BJ (cell line): Measurements from ENCODE around the gene MTA3. TPM values are rescaled to one million over a fixed set of nuclear protein-coding genes. Genes with fewer than 3 reads are reported as not detected.

ENCODE experiments used
- CTCF ChIA-PET: fragments of 350-600 bp; formaldehyde crosslinking; extraction: SDS; loops from one replicate; lab custom pipeline; 2021; ENCODE audit warnings: antibody characterized with exemption, inconsistent platforms; lab: Yijun Ruan, JAX
- POLR2A ChIA-PET: fragments of 300-600 bp; sonication (Branson Sonifier 250); formaldehyde crosslinking; extraction: SDS; loops from one replicate; lab custom pipeline; 2021; ENCODE audit warnings: antibody characterized with exemption; lab: Charles Lee
- DNase-seq: peaks from one replicate; pipeline ENCODE4 v3.0.0-alpha.2; 2011; ENCODE audit warnings: low read depth
- H3K27me3 ChIP-seq: 2 replicates; pipeline ENCODE4 v1.6.0; 2011; ENCODE audit warnings: low read length; ENCODE audit not compliant: control insufficient read depth, insufficient read depth
- H3K36me3 ChIP-seq: 2 replicates; pipeline ENCODE4 v1.5.1; 2011; ENCODE audit warnings: low read length; ENCODE audit not compliant: control insufficient read depth, insufficient read depth
- H3K4me3 ChIP-seq: 2 replicates; pipeline ENCODE4 v1.5.1; 2011; ENCODE audit warnings: low read depth, mild to moderate bottlenecking, control low read depth, low read length
- CTCF ChIP-seq: IDR thresholded peaks from 2 replicates; pipeline ENCODE4 v1.5.1; 2011; ENCODE audit warnings: low read depth, mild to moderate bottlenecking, control low read depth, inconsistent platforms, low read length, moderate library complexity; ENCODE audit not compliant: insufficient read depth
- polyA plus RNA-seq: library from polyadenylated mRNA; depleted of rRNA; stranded (reverse); fragments of >200 nt; gene quantifications from 2 replicates; pipeline ENCODE4 v1.2.3, GENCODE V29; 2011

Gene MTA3
- polyA plus RNA-seq, 1 experiment, result 23.2 TPM

- CTCF ChIA-PET, result interaction anchor here (0.8 to 1.8 kb wide), 2 partner anchors 10 to 22 kb away, joined by 3 to 4 read pairs; no protein-coding TSS in a partner anchor
- H3K27me3 ChIP-seq, result no peaks in the 10 kb centered on the region
- no peak overlapping the region for H3K4me3 ChIP-seq
- POLR2A ChIA-PET, result no interaction called here
- TF ChIP-seq CTCF, result no peak
- DNase-seq, result no peak
- H3K36me3 ChIP-seq, result peaks cover 2% of the 10 kb centered on the region
These were observed 116.9 kb downstream of the MTA3 start for GRCh38 chr2:42685303-42685702.

GRCh38 chr2:42693013-42693615 is 124.7 kb downstream of the MTA3 start:
- no peak for TF ChIP-seq CTCF
- POLR2A ChIA-PET, result no interaction called here
- DNase-seq, result no peak
- Histone ChIP-seq H3K36me3 (peaks cover 4% of the 10 kb centered on the region), H3K27me3 (no peaks in the 10 kb centered on the region), H3K4me3 (no peak overlapping the region)
- CTCF ChIA-PET, result interaction anchor here (1.9 kb wide), 1 partner anchor 13 kb away, joined by 5 read pairs; no protein-coding TSS in a partner anchor

GRCh38 chr2:42693688-42694479 is 125.5 kb downstream of the MTA3 start:
- ChIA-PET CTCF (interaction anchor here (1.9 kb wide), 1 partner anchor 14 kb away, joined by 5 read pairs; no protein-coding TSS in a partner anchor), POLR2A (no interaction called here)

GRCh38 chr2:42696987-42697386 is 128.6 kb downstream of the MTA3 start:
- DNase-seq, result no peak
- ChIA-PET CTCF (interaction anchor here (0.6 kb wide), 1 partner anchor 9 kb away, joined by 4 read pairs; no protein-coding TSS in a partner anchor), POLR2A (interaction anchor here (0.7 kb wide), 1 partner anchor 25 kb away, joined by 4 read pairs; no protein-coding TSS in a partner anchor)
- TF ChIP-seq CTCF, result no peak
- Histone ChIP-seq H3K27me3 (no peaks in the 10 kb centered on the region), H3K36me3 (peaks cover 4% of the 10 kb centered on the region), H3K4me3 (no peak overlapping the region)

More at GRCh38 chr2:42693688-42694479, 125.5 kb downstream of the MTA3 start:
- H3K4me3 ChIP-seq, result no peak overlapping the region
- H3K27me3 ChIP-seq, result no peaks in the 10 kb centered on the region
- no peak for DNase-seq
- peaks cover 4% of the 10 kb centered on the region for H3K36me3 ChIP-seq
- no peak for TF ChIP-seq CTCF

GRCh38 chr2:42698940-42699339 is 130.5 kb downstream of the MTA3 start:
- Histone ChIP-seq H3K4me3 (no peak overlapping the region), H3K27me3 (no peaks in the 10 kb centered on the region), H3K36me3 (peaks cover 4% of the 10 kb centered on the region)
- POLR2A ChIA-PET, result no interaction called here
- TF ChIP-seq CTCF, result no peak
- CTCF ChIA-PET, result no interaction called here
- no peak for DNase-seq
